Tongue (tissue), 2 donors: ENCODE results near the gene GJD4. TPM values are rescaled to one million over a fixed set of nuclear protein-coding genes. Genes with fewer than 3 reads are reported as not detected.

Experiments
- DNase-seq: peaks from one replicate; pipeline ENCODE4 v3.0.0-alpha.2; 2015
- total RNA-seq: library from RNA; depleted of rRNA; stranded (reverse); fragments of >200 nt; gene quantifications from one replicate; pipeline ENCODE4 v1.2.3, GENCODE V29; 2014

Gene GJD4
- total RNA-seq, 1 donor from 2014 or later = 0.21 TPM

DNA sequence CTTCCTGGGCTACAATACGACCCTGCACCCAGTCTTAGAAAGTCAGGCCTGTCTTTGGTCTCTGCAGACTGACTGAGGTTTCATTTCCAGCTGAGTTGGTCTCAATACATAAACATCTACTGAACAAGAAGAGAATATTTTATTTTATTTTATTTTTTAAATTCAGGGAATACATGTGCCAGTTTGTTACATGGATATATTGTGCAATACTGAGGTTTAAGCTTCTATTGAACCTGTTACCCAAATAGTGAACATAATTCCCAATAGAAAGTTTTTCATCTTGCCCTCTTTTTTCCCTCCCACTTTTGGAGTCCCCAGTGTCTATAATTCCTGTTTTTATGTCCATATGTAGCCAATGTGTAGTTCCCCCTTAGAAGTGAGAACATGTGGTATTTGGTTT lies 26.3 kb downstream of the GJD4 start:
- no peak for DNase-seq

- DNase-seq = no peak
Measured at GRCh38 chr10:35632027-35632426, 26.9 kb downstream of the GJD4 start.

DNA sequence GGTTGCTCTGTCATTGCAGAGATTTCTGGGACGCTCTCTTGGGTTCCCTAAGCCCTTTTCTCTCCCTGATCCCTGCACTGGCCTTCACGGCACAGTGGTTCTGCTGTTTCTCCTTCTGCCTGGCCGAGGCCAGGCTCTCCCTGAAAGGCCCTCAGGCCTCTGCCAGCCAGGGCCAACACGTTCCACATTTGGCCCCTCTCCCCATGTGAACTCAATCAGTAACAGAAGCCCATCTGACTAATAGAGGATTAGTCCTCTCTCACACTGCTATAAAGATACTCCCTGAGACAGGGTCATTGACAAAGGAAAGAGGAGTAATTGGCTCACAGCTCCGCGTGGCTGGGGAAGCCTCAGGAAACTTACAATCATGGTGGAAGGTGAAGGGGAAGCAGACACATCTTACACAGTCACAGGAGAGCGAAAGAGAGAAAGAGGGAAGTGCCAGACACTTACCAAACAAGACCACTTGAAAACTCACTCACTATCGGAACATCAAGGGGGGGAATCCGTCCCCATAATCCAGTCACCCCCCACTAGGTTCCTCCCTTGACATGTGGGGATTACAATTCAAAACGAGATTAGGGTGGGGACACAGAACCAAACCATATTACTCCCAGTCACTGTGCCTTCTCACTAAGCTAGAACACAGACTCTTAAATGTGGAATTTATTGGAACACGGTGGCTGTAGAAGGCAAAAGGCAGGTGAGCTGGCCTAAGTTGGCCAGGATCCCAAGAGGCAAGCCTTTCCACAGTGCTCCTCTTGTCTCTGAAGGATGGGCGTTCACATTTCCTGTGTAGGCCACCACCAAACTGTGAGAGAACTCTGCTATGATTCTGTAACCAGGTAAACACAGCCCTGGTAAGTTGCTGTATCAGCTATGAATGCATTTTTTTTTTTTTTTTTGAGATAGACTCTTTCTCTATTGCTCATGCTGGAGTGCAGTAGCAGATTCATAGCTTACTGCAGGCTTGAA lies 28.2 kb downstream of the GJD4 start:
- DNase-seq = no peak

DNA sequence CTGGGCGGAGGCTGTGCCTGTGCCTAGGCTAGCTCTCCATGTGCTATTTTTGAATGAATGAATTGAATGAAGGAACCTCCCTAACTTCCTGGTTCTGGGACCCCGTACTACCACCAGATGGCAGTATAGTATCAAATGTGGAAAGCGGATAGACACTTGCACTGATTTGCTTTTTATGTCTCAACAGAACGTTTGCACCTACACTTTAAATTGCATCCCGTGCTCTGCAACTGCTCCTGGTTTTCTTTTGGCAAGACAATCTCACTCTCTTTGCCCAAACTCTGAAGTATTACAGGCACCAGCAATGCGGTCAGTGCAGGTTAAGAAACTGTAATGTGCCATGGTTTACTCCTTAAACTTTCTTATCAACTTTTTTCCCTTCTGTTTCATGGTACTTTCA lies 30.4 kb downstream of the GJD4 start:
- peak; percentile 89 for DNase-seq

GRCh38 chr10:35636956-35637355 lies 31.8 kb downstream of the GJD4 start:
- DNase-seq = no peak

GRCh38 chr10:35637462-35637861 lies 32.3 kb downstream of the GJD4 start:
- DNase-seq = peak; percentile 64

GRCh38 chr10:35638101-35638500 lies 33.0 kb downstream of the GJD4 start:
- no peak for DNase-seq

GRCh38 chr10:35639021-35639727 lies 34.0 kb downstream of the GJD4 start:
- peak; percentile 19 for DNase-seq

GRCh38 chr10:35639728-35640401 lies 34.7 kb downstream of the GJD4 start:
- DNase-seq = peak; percentile 57

DNA sequence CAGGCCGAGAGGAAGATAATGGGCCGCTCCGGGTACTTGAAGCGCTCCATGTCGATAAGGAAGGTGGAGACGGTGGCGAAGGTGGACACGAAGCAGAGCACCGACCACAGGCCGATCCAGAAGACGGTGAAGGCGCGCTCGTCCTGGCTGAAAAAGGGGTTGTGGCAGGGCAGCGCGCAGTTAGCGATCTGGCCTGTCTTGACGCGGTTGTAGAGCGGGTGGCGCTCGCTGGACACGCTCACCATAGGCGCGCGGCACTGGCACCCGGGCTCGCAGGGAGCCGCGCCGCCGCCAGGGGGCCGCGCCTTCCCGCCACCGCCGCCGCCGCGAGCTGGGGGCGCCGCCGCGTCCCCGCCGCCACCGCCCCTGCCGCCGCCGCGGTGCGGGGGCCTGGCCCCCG lies 35.3 kb downstream of the GJD4 start:
- peak; percentile 85 for DNase-seq

DNA sequence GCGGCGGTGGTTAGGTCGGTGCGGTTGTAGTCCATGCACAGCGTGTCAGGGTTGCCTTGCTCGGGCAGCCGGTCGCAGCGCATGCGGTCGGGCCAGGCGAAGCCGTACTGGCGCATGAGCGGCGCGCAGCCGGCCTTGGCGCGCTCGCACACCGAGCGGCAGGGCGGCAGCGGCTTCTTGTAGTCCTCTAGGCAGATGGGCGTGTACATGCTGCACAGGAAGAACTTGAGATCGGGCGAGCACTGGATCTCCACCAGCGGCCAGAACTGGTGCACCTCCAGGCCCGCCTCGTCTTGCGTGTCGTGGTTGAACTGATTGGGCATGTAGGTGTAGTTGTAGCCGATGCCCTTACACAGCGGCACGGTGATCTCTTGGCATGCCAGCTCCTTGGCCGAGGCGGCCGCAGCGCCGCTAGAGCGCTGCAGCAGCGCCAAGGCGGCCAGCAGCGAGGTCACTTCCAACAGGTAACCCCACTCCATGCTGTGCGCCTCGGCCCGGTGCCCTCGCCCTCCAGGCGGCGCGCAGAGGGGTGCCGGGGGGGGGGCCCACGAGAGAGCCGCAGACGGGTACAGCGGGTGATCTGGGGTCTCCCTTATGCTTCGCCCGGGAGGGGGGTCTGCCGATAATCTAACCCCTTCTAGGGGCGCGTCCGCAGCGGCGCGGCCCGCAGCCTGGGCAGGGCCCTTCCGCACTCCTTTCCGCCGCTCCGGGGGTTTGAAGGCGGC lies 36.0 kb downstream of the GJD4 start:
- DNase-seq = peak; percentile 78

DNA sequence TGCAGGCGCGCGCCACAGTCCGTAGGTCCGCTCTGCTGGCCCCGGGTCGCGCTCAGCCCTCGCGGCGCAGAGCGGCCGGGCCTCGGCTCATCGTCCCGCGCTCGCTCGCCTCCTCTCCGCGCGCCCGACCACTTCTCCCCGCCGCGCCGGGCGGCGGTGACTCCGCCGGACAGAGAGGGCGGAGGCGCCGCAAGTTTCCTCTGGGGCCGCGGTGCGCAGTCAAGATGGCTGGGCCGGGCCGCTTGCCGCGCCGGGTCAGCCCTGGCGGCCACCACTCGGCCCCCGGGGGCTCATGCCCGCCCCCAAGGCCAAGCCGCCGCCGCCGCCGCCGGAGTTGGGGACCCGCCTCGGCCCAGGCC lies 36.5 kb downstream of the GJD4 start:
- no peak for DNase-seq

DNA sequence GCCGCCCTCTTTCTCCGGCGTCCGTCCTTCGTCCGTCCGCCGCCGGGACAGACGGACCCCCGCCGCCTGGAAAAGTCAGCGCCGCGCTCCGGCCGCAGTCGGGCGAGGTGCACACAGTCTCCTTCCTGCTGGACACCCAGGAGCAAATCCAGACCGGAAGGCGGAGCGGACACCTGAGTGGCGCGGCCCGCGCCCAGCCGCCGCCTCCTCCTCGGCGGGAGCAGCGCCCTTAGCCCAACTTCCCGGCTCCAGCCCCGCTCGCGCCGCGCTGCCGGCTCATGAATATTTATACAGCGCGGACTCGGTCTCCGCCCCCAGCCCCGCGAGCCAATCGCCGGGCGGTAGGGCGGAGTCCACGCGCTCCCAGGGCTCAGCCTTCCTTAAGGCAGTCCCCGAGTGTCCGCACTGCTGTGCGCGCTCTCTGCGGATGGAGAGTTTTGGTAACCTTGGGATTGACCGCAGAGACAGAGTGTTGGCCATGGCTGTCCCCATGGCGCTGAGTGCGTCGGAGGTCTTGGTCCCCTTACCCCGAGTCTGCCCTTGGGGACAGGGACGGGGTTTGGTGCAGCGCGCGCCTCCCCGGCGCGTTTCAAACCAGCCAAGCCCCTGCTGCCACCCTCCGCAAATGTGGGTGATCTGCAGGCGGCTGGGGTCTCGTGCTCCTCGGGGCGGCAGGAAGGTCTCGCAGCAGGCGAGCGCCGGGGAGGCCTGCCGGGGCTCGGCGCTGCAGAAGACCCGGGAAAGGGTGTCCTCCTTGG lies 37.1 kb downstream of the GJD4 start, which contains the start of gene FZD8:
FZD8 (minus strand) TSS at position 262 of the 758 bp plus-strand sequence. CDS start 867 bp downstream, outside the sequence.
- DNase-seq = peak; percentile 98

DNA sequence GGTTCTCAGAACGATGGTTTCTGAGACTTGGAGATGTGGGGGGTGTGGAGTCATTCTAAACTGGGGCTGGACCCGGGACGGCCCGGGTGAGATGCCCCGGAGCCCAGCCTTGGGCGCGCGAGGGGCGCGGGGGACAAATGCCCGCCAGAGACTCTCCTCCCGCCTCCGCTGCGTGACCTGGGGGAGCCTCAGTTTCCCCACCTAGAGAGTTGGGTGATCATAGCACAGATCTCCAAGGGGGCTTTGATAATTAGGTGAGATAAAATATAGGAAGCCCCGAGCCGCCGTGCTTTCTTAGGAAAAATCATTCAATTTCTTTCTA lies 37.6 kb downstream of the GJD4 start:
- DNase-seq = no peak

DNA sequence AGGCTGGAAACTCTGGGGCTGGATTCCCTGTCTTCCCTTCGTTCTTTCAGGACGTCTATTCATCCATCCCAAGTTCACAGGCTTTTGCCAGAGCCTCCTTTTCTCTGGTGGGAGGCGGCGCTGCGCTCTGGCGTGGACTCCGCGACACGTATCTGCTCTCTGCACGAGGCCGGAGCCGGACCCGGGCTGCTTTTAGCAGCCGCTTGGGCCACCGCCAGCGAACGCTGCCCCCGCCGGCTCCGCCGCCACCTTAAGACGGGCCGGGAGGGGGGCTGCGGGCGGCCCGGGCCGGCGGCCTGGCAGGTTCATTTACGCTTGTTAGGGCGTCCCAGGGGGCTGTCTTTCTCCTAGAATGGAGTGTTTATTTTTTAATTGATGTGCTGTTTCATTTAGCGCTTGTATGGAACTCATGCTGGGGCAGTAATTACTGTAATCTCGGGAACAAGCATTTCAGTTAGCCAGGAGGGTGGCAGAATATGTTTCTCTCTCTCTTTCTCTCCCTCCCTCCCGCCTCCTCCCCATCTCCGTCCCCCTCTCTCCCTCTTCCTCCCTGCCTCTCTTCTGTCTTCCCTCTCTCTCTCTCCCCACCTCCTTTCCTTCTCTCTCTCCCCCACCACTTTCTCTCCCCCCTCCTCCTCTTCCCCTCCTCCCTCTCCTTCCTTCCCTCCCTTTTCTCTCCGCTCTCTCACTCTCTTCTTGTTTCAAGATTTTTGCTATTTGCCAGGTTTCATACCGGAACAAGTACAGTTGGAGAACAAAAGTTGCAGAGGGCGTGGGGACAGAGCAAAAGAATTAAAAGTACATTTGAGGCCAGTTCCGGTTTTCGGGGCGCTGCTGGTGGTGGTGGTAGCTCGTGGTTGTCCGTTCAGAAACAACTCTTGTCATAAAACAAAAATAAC lies 38.3 kb downstream of the GJD4 start:
- DNase-seq = peak; percentile 90

DNA sequence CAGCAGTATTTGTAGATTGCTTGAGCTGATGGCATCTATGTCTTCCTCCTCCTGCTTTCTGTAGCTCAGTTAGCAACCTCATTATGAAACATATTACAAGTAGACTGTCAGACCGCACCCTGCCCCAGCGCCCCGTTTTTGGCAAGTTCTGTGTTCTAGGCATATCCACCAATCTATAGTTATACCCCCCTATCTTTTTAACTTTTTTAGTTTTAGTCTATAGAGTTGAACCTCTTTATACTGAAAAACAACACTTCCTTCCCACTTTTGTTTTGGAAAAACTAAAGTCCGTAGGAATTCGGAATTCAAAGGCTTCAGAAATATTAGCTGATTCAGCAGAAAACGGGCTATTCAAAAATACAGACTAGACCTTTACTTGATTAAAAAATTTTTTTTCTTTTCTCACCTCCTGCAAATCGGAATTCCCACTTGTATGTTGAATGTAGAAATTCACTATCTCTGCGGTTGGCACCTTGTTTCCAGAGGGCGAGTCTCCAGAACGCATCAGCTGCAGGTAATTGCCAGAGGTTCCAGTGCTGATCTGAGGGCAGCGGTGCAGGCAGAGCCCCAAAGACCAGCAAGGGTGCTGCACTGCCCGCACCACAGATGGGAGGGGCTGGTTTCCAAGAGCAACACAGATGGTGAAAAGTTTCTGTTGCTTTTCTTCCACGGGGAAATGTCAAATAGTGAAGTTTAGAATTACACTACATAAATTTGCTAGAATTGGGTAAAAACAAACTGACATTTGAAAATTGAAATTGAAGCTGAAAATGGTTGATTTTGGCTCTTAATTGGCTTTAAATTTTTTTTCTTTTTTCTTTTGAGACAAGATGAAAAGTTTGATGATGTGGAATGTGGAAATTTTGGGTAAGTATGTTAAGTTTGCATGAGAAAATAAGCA lies 39.2 kb downstream of the GJD4 start:
- DNase-seq = peak; percentile 59

GRCh38 chr10:35650894-35651293 lies 45.8 kb downstream of the GJD4 start:
- no peak for DNase-seq

GRCh38 chr10:35652824-35653223 lies 47.7 kb downstream of the GJD4 start:
- no peak for DNase-seq

DNA sequence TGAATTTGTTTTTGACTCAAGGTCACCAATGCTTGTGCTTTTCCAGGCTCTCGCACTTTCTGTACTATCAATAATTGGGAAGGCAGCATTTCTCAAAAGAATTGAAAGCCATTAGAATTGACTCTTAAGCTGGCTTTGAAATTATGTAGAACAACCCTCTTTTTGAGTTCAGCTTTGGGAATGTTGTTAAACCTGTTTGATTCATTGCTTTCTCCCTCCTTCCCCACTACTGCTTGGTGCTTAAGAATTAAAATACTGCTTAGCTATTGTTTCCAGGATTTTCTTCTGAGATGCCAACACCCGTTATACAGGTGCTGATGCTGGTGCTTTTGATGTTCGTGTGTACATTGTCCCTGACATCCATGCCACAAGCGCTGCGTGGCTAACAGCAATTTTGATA lies 52.5 kb downstream of the GJD4 start:
- DNase-seq = no peak
